A549 (cell line): ENCODE measurements around the gene SFTPB. TPM values are rescaled to one million over a fixed set of nuclear protein-coding genes. Genes with fewer than 3 reads are reported as not detected.

Source experiments
- ATAC-seq, 2 experiments: fragments of 200-7000 bp in 1 of 2; fragments of >200 bp in 1 of 2; cut with Nextera tagmentation in 1 of 2; cut with Tn5 transposase in 1 of 2; 3 replicates each; pipeline versions ENCODE4 v1.8.0 to v1.9.1; 2018 to 2020; ENCODE audit warnings: mild to moderate bottlenecking in 1 of 2, moderate library complexity in 1 of 2
- CTCF ChIA-PET: fragments of 300-600 bp; sonication (Branson Sonifier 250); formaldehyde crosslinking; extraction: SDS; loops from one replicate; lab custom pipeline; 2021; ENCODE audit warnings: antibody characterized with exemption, inconsistent platforms; lab: Yijun Ruan, JAX
- POLR2A ChIA-PET: fragments of 350-600 bp; formaldehyde crosslinking; extraction: SDS; loops from one replicate; lab custom pipeline; 2021; ENCODE audit warnings: antibody characterized with exemption, inconsistent platforms; lab: Yijun Ruan, JAX
- DNase-seq, 2 experiments: peaks; one replicate each; pipeline versions ENCODE4 v3.0.0 to v3.0.0-alpha.2; 2011 to 2016; ENCODE audit warnings: low read depth in 1 of 2, low spot score in 1 of 2
- FAIRE-seq: peaks from 2 replicates; lab custom pipeline; 2011; peaks lifted over from hg19 to GRCh38; lab: Jason Lieb, UNC
- H3K27ac ChIP-seq, 2 experiments: fragments of >200 bp; sonication (Bioruptor Twin); formaldehyde crosslinking; 3 replicates each; pipeline ENCODE4 v1.5.1; 2016 to 2017
- H3K4me1 ChIP-seq: fragments of >200 bp; sonication (Bioruptor Twin); formaldehyde crosslinking; 3 replicates; pipeline ENCODE4 v1.6.1; 2016
- H3K4me2 ChIP-seq: fragments of >200 bp; sonication (Bioruptor Twin); formaldehyde crosslinking; 3 replicates; pipeline ENCODE4 v1.6.1; 2016
- H3K4me3 ChIP-seq: fragments of >200 bp; sonication (Bioruptor Twin); formaldehyde crosslinking; 3 replicates; pipeline ENCODE4 v1.5.1; 2016
- H3K9me3 ChIP-seq: fragments of >200 bp; sonication (Bioruptor Twin); formaldehyde crosslinking; 3 replicates; pipeline ENCODE4 v1.6.1; 2016
- BCL3 ChIP-seq: fragments of >200 bp; sonication (Bioruptor Twin); formaldehyde crosslinking; IDR thresholded peaks from 3 replicates; pipeline ENCODE4 v1.6.1; 2016
- BHLHE40 ChIP-seq: IDR thresholded peaks from 2 replicates; pipeline ENCODE4 v1.6.1; 2012; ENCODE audit warnings: low read depth, low read length, inconsistent platforms
- CBX8 ChIP-seq: fragments of 200-600 bp; sonication (generic); IDR thresholded peaks from 2 replicates; pipeline ENCODE4 v1.6.1; 2016
- CHD2 ChIP-seq: fragments of 150-350 bp; IDR thresholded peaks from 2 replicates; pipeline ENCODE4 v1.6.1; 2014; ENCODE audit warnings: low read length; ENCODE audit not compliant: partially characterized antibody
- CHD4 ChIP-seq: fragments of 200-600 bp; sonication (generic); IDR thresholded peaks from 2 replicates; pipeline ENCODE4 v1.6.1; 2016; ENCODE audit warnings: antibody characterized with exemption, mild to moderate bottlenecking, borderline replicate concordance
- CTCF ChIP-seq: fragments of >200 bp; sonication (Bioruptor Twin); formaldehyde crosslinking; IDR thresholded peaks from 3 replicates; pipeline ENCODE4 v1.5.1; 2016
- EHMT2 ChIP-seq: fragments of 200-600 bp; sonication (generic); IDR thresholded peaks from 2 replicates; pipeline ENCODE4 v1.6.1; 2016; ENCODE audit warnings: antibody characterized with exemption, low read depth, mild to moderate bottlenecking, moderate library complexity
- FOSL2 ChIP-seq, 2 experiments: fragments of 450-650 bp in 1 of 2; fragments of >200 bp in 1 of 2; sonication (Bioruptor Twin) in 1 of 2; formaldehyde crosslinking; IDR thresholded peaks; 2 replicates each; pipeline versions ENCODE4 v1.5.0 to v1.6.1; 2016 to 2020; ENCODE audit warnings: mild to moderate bottlenecking in 1 of 2, moderate library complexity in 1 of 2
- GATA3 ChIP-seq: IDR thresholded peaks from 2 replicates; pipeline ENCODE4 v1.6.1; 2012; ENCODE audit warnings: borderline replicate concordance
- JUNB ChIP-seq: fragments of >200 bp; sonication (Bioruptor Twin); formaldehyde crosslinking; IDR thresholded peaks from 2 replicates; pipeline ENCODE4 v1.6.1; 2016
- KDM1A ChIP-seq: fragments of 200-600 bp; sonication (generic); IDR thresholded peaks from 2 replicates; pipeline ENCODE4 v1.6.1; 2016; ENCODE audit warnings: low read depth, mild to moderate bottlenecking
- MAFK ChIP-seq: fragments of 450-650 bp; IDR thresholded peaks from 2 replicates; pipeline ENCODE4 v1.6.1; 2014; ENCODE audit not compliant: partially characterized antibody
- MYC ChIP-seq: IDR thresholded peaks from 2 replicates; pipeline ENCODE4 v1.6.1; 2012; ENCODE audit warnings: mild to moderate bottlenecking, inconsistent platforms, low read length, improper control_type of control experiment, borderline replicate concordance
- NFE2L2 ChIP-seq: fragments of 150-350 bp; conservative IDR thresholded peaks from 2 replicates; pipeline ENCODE4 v1.6.1; 2014; ENCODE audit warnings: low read length
- POLR2A ChIP-seq: IDR thresholded peaks from 2 replicates; pipeline ENCODE4 v1.6.1; 2012; ENCODE audit warnings: mild to moderate bottlenecking, low read length
- POLR2AphosphoS2 ChIP-seq: conservative IDR thresholded peaks from 2 replicates; pipeline ENCODE4 v1.6.1; 2012; ENCODE audit warnings: low read length, improper control_type of control experiment, inconsistent platforms
- REST ChIP-seq: fragments of 200-600 bp; sonication (generic); IDR thresholded peaks from 2 replicates; pipeline ENCODE4 v1.6.1; 2016; ENCODE audit warnings: antibody characterized with exemption, mild to moderate bottlenecking, moderate library complexity
- RFX5 ChIP-seq: fragments of 450-650 bp; IDR thresholded peaks from 2 replicates; pipeline ENCODE4 v1.7.1; 2014; ENCODE audit warnings: antibody characterized with exemption, mild to moderate bottlenecking, moderate library complexity
- SREBF2 ChIP-seq: fragments of 450-650 bp; IDR thresholded peaks from 2 replicates; pipeline ENCODE4 v1.6.1; 2014; ENCODE audit warnings: mild to moderate bottlenecking, moderate library complexity
- ZFP36 ChIP-seq: fragments of 450-650 bp; IDR thresholded peaks from 2 replicates; pipeline ENCODE4 v1.6.1; 2014; ENCODE audit warnings: borderline replicate concordance; ENCODE audit not compliant: partially characterized antibody
- ZNF302 ChIP-seq: fragments of 250-450 bp; sonication (Bioruptor Pico); IDR thresholded peaks from 2 replicates; pipeline ENCODE4 v1.9.0; 2021; ENCODE audit warnings: inconsistent platforms, mild to moderate bottlenecking, moderate library complexity
- ZSCAN20 ChIP-seq: fragments of 250-450 bp; sonication (Bioruptor Pico); IDR thresholded peaks from 2 replicates; pipeline ENCODE4 v1.8.0; 2022; ENCODE audit warnings: mild to moderate bottlenecking, moderate library complexity
- WGBS: methylation state at CpG from one replicate; pipeline ENCODE4 v1.1.6; 2017; ENCODE audit errors: missing lambda C conversion rate; 5-methylcytosine and 5-hydroxymethylcytosine counted together
- polyA plus RNA-seq, 4 experiments: library from polyadenylated mRNA; depleted of rRNA in 3 of 4; stranded (reverse); fragments of >200 nt; fragmentation: RNase III in 1 of 4; extraction: RNeasy Plus Mini Kit Qiagen cat#74134 plus additional on column Dnase treatment in 1 of 4; gene quantifications; 2 replicates in 3 of 4; 3 replicates in 1 of 4; pipeline ENCODE4 v1.2.3, GENCODE V29; 2011 to 2017

The SFTPB gene
- polyA plus RNA-seq, 2 of the 4 experiments (the other 2 are of a cell fraction): not detected

GRCh38 chr2:85692039-85692645 is 24.1 kb upstream of the SFTPB start:
- 69% methylated on average over 5 of the region's 5 CpGs for WGBS
- peaks cover 14% of the 10 kb centered on the region for H3K4me1 ChIP-seq
- CTCF ChIA-PET: interaction anchor here (0.7 to 10.8 kb wide), 7 partner anchors 11 to 197 kb away, joined by 3 to 135 read pairs (median 6); no protein-coding TSS in a partner anchor
- POLR2A ChIA-PET: no interaction called here
- no peak overlapping the region for H3K4me2 ChIP-seq
- TF ChIP-seq ZSCAN20 (CRISPR knock-in tag) (no peak), POLR2A (no peak), SREBF2 (no peak), MAFK (no peak), KDM1A (no peak), CTCF (no peak), RFX5 (no peak), CHD4 (no peak), REST (no peak), CBX8 (no peak), BCL3 (no peak), GATA3 (no peak), CHD2 (no peak)
- no peak for ATAC-seq
- no peak overlapping the region for H3K27ac ChIP-seq
- H3K4me3 ChIP-seq: no peak overlapping the region
- no peak for DNase-seq
- no peaks in the 10 kb centered on the region for H3K9me3 ChIP-seq
- FAIRE-seq: no peak

GRCh38 chr2:85690932-85691331 is 22.9 kb upstream of the SFTPB start:
- TF ChIP-seq ZFP36: no peak
- TF ChIP-seq EHMT2: no peak
- TF ChIP-seq FOSL2 (IDR thresholded peaks at IDR 0.05): no peak
- no peak for TF ChIP-seq FOSL2 (CRISPR knock-in tag; IDR thresholded peaks at IDR 0.05)
- TF ChIP-seq, all 56 proteins: peak for 0
- no peak for ATAC-seq
- H3K4me2 ChIP-seq: no peak overlapping the region
- ChIA-PET CTCF (interaction anchor here (1.9 to 10.8 kb wide), 3 partner anchors 11 to 54 kb away, joined by 12 to 135 read pairs (median 14); no protein-coding TSS in a partner anchor), POLR2A (no interaction called here)
- H3K9me3 ChIP-seq: no peaks in the 10 kb centered on the region
- FAIRE-seq: no peak
- WGBS: 82% methylated on average over 4 of the region's 4 CpGs
- no peak overlapping the region for H3K27ac ChIP-seq
- no peak overlapping the region for H3K4me3 ChIP-seq
- DNase-seq: no peak
- peaks cover 22% of the 10 kb centered on the region for H3K4me1 ChIP-seq

GRCh38 chr2:85684806-85685205 is 16.8 kb upstream of the SFTPB start:
- H3K4me3 ChIP-seq: no peak overlapping the region
- ATAC-seq: no peak
- FAIRE-seq: no peak
- ChIA-PET CTCF (interaction anchor here (0.9 to 10.2 kb wide), 6 partner anchors 9 to 129 kb away, joined by 3 to 228 read pairs (median 6); partner anchors contain the start of gene GNLY), POLR2A (no interaction called here)
- H3K4me1 ChIP-seq: peaks cover 33% of the 10 kb centered on the region
- 70% methylated on average over 4 of the region's 4 CpGs for WGBS
- no peak overlapping the region for H3K4me2 ChIP-seq
- H3K27ac ChIP-seq: peak overlapping the region in 1 of 2 experiments; percentile 12; a peak in 3 of 6 replicates
- no peaks in the 10 kb centered on the region for H3K9me3 ChIP-seq
- DNase-seq: no peak
- TF ChIP-seq POLR2AphosphoS2 (no peak), NFE2L2 (no peak), MYC (no peak), JUNB (no peak), BHLHE40 (no peak), REST (no peak), ZNF302 (CRISPR knock-in tag) (no peak), BCL3 (no peak)
